Dedifferentiated amniotic fluid mesenchymal stem cell (primary cell): Measurements from ENCODE around the gene SLC6A17.
A peak's percentile ranks its signal among the peaks of the same experiment; 100 is the strongest.

Experiments used
- DNase-seq: peaks from one replicate; pipeline ENCODE4 v3.0.0-alpha.2; 2016; ENCODE audit errors: extremely low spot score

SLC6A17 gene

DNA sequence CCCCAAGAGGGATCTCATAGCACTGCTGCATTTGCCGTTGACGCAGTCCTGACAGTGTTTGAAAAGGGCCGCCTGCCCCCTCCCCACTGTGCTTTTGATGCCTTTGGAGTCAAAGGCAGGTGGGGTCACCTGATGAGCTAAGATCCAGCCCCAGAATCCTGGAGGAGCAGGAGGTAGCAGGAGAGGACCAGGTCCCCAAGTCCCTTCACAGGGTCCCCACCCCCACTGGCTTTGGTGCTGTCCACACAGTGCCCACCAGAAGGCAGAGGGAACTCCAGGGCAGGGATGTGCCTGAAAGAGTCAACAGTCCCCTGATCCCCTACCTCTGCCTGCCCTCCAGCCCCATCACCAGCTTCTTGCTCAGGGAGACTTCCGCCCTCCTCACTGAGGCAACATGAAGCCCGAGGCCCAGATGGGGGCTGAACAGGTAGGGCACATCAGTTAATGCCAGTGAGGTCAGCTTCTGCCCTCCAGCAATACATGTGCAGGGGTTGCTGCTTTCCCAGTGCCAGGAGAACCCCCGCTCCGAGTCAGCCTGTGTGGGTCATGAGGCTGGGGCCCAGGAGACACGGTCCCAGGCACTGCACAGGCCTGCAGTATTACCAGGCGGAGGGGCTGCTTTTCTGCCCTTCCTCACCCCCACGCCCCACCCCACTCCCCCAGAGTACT lies 51.0 kb downstream of the SLC6A17 start:
- no peak for DNase-seq

DNA sequence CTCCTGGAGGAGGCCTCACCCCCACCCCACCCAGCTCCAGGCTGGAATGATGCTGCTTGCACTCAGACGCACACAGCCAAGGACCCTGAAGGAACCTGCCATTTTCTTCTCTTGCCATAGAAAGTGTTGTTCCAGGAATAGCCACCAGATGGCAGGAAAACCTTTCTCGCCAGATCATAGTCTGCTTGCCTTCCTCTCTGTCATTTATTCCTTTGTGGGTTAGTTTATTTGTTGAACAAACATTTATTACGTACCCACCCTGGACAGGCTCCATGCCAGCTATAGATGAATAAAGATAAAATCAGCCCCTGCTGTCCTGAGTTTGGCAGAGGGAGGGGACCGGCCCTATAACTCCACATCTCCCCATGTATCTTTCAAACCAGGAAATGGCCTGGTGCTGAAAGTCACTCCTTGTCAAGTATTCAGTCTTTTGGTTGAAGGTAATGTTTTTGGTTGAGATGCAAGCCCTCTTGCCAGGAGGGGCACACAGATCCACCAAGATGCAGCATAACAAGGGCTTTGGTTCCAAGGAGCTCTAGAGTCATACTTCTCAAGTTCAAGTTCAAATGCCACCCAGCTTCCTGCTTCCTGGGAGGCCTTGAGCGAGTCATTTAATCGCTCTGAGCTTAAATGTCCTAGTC lies 52.8 kb downstream of the SLC6A17 start:
- peak; percentile 75 for DNase-seq

DNA sequence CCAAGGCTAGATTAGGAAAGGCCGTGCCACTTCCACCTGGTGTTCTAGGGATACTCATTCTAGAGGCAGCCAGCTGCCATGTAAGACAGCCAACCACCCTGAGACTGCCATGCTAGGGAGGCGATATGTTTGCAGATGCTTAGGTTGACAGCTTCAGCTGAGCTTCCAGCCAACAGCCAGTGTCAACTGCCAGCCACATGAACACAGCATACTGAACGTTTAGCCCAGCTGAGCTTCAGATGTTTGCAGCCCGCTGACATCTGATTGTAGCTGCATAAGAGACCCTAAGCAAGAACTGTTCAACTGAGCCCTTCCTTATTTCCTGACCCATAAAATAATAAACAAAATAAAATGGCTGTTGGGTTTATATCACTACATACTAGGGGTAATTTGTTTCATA lies 54.9 kb downstream of the SLC6A17 start:
- DNase-seq: no peak

DNA sequence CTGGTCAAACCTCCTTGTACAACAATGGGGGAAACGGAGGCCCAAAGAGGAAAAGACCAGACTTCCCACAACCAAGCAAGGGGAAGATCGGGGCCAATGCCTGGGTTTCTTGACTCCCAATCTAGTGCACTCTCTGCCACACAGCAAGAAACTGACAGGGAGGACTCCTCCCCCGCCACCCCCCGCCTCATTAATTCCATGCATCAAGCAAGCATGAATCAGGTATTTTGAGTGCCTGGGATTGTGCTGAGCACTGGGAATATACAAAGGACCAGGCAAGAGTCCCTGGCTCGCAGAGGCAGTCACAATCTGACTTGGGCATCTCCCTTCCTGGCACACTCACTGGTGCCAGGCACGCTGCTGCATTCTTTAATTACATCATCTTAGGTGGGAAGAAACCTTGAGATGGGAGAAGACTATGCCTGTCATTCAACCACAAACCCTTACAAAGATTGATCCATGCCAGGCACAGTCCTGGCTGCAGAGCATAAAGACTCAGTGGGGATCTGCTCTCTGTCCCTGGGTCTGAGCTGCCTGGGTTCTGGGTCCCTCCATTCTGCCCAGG lies 55.4 kb downstream of the SLC6A17 start:
- no peak for DNase-seq

DNA sequence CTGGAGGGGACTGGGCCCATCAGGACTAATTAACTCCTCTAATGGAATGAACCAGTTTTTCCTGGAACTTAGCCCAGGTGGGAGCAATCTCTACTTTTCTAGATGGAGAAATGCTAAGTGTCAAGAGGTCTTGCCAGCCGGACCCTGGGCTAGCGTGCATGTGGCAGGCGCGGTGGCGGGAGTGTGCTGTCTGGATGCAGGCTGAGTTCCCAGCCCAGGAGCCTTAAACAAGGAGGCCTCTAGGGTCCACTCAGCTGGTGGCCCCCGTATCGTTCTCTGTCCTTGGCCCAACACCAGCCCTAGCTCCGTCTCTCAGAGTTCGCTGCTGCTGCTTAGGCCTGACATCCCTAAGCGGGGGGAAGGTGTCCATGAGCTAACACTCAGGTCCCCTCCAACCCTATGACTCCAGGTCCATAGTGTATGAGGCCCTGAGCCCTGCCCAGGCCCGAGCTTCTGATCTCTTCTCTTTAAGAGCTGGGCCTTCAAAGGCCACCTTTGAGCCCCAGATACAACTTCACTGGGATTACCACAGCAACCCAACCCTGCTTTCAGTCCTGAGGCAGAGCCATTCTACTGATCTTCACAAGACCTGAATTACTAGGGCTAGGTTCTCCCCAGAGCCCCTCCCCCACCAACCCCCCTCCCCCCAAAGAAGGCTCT lies 56.1 kb downstream of the SLC6A17 start:
- DNase-seq: no peak

DNA sequence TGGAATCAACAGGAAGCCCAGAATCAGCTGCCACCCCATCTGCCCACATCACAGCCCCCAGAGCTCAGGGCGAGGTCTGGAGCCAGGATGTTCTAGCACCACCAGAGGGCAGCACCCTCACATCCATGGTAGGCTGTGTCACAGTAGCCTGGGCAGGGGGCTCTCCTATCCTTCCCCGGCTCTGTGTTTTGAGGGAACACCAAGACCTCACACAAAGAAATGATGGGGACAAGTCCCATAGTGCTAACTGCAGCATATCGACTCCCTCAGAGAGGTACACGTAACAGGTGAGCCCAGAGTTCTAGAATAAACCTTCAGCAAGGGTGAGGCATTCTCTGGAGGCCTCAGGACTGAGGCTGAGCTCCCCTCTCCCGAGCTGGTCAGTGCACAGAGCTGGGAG lies 57.5 kb downstream of the SLC6A17 start:
- peak; percentile 52 for DNase-seq

DNA sequence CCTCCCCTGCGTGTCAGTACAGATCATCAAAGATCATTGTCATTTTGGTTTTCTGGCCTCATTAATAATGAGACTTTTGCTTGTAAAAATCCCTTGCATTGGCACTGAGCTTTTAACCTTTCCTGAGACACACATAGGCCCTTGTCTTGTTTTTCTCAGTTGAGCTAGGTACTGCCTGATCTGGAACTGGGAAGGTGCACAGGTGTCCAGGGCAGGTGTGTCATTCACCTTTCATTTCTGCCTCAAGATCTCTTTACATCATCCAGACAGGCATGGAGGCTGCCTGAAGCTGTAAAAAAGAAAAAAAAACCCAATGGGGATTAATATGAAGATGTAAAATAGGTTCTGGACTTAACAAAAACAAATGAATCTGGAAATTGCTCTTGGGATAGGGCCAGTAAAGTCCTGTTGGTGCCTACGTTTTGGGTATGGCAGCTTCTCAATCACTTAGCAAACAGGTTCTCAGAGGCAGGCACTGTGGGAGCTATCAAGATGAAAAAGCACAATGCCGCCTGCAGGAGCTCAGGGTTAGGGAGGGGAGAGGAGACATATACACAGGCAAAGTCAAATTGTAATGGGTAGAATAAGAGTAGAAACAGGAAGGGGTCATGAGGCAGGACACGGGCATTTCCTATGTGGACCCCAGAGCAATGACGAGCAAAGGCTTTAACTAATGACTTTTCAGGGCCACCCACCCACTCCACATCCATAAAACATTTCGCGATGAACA lies 58.8 kb downstream of the SLC6A17 start:
- DNase-seq: no peak

DNA sequence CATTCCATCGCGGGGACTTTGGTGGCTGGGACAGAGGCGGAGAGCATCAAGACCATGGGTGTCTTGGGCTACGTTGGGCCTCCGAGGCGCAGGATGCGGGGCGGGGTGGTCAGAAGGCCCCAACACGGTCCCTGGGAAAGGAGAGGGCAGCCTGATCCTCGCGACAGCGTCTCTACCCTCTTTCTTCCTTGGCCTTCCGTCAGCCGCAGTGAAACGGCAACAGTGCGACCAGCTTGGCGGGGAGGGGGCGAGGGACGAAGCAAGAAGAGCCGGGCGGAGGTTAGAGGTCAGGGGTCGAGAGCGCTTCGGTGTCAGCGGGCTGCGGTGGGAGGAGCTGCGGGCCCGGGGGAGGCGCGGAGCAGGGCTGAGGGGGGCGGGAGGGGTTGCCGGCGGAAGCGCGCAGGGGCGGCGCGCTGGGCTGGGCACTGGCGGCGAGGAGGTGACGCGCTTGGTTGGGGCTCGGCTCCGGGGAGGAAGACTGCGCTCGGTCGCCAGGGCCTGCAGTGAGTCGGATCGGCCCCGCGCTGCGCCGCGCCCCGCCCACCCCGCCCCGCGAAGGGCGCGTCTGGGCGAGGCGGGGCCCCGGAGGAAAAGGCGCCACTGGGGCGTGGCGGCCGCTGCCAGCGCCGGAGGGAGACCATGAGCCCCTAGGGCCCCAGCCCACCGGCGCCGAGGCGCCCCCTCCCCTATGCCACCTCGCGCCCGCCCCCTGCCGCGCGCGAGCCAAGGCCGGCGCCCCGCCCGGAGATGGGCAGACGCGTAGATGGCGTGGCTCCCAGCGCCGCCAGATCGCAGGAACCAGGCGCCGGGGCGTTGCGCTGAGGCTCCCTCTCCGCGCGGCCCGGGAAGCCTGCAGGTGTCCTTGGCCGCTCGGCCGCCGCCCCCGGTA lies 59.7 kb downstream of the SLC6A17 start, which contains the start of gene KCNC4:
Gene KCNC4 (plus strand): TSS at position 600 of the 889 bp plus-strand sequence. CDS start 1,186 bp downstream, outside the sequence.
- DNase-seq: peak; percentile 38

DNA sequence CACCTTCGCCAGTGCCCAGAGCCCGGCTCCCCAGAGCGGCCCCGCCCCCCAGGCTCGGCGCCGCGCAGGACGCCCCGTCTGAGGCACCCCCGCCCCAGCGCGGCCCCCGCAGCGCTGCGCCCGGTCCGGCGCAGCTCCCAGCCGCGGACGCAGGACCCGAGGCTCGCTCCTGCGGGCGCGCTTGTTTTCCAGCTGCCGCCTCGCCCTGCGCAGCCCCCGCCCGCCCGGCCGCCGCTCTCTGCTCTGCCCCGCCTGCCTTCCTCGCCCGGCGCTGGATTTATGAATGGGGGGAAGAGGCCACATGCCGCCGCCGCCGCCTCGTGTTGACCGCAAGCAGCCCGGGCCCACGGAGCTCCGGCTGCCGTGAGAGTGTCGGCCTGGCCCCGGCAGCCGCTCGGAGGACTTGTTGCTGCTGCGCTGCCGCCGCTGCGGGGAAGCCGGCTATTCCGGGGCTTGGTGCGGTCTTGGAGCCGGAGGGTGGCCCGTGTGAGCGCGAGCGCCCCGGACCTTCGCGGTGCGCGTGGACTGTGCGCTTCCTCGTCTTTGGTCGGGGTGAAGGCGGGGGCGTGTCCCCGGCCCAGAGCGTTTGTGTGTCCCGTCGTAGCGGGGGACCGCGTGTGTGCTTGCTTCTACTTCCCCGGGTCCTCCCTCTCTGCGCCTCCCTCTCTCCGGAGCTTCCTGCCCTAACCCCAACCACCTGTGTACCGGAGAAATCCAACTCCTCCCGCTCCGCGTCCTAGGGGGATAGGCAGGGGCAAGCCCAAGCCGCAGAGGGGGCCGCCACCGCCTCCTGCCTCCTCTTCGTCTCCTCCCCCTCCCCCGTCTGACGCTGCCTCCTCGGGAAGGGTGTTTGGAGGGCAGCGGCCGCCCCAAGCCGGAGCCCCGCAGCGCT lies 60.6 kb downstream of the SLC6A17 start:
- DNase-seq: peak; percentile 14

DNA sequence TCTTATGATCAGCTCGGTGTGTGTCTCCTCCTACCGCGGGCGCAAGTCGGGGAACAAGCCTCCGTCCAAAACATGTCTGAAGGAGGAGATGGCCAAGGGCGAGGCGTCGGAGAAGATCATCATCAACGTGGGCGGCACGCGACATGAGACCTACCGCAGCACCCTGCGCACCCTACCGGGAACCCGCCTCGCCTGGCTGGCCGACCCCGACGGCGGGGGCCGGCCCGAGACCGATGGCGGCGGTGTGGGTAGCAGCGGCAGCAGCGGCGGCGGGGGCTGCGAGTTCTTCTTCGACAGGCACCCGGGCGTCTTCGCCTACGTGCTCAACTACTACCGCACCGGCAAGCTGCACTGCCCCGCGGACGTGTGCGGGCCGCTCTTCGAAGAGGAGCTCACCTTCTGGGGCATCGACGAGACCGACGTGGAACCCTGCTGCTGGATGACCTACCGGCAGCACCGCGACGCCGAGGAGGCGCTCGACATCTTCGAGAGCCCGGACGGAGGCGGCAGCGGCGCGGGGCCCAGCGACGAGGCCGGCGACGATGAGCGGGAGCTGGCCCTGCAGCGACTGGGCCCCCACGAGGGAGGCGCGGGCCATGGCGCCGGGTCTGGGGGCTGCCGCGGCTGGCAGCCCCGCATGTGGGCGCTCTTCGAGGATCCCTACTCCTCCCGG lies 61.3 kb downstream of the SLC6A17 start:
- no peak for DNase-seq

DNA sequence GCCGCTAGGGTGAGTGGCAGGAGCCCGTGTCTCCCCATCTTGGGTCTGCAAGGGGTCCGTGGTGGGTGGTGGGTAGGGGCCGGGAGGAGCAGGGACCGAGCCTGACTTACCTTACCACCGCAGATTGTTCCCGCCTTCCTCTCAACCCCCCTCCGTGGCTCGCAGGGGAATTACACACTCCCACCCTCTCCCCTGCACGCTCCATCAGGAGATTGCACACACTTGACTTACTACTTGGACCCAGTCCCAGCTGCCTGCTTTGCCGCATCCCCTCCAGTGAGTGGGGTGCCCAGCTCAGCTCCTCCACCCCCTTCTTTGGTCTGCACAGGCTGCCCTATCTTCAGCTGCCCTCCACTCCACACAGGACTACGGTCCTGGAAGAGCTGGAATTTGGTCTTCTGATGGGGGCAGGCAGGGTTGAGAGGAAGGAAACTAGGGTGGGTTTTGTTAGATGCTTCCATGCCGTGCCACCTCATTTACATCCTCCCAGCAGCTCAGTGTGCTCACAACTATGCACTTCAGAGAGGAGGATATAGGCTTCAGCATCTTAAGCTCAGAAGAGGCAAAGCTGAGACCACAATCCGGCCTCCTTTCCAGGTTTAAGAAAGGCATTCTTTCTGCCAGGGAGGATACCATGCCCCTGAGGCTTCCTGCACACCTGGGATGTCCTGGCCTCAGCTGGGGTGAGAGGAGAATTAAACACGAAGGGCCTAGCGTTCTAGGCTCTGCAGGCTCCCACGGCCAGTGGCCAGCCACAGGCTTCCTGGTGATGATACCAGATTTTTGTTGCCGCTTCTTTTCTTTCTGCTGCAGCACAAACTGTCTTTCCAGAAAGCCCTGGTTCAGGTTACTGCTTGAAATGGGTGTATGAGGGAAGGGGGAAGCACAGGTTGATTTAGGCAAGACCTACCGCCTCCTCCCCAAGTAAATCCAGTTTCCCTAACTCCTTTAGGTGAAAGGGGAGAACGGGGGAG lies 62.2 kb downstream of the SLC6A17 start:
- no peak for DNase-seq

DNA sequence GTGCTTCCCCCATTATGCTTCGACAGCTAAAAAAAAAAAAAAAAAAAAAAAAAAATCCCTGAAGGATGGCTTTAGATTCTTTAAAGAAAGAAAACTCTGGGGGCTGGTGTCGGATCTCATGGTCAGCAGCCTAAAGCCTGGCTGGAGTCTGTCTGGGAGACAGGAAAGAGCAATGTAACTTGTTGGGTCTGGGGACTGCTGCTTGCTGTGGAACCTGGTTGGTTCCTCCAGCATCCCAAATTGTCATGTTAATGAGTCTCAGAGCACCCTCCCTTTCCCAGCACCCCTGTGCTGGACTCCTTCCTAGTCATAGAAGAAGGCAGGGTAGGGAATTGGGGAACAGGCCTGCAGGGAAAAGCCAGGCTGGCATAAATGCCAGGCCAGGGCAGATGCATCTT lies 62.8 kb downstream of the SLC6A17 start:
- DNase-seq: no peak

DNA sequence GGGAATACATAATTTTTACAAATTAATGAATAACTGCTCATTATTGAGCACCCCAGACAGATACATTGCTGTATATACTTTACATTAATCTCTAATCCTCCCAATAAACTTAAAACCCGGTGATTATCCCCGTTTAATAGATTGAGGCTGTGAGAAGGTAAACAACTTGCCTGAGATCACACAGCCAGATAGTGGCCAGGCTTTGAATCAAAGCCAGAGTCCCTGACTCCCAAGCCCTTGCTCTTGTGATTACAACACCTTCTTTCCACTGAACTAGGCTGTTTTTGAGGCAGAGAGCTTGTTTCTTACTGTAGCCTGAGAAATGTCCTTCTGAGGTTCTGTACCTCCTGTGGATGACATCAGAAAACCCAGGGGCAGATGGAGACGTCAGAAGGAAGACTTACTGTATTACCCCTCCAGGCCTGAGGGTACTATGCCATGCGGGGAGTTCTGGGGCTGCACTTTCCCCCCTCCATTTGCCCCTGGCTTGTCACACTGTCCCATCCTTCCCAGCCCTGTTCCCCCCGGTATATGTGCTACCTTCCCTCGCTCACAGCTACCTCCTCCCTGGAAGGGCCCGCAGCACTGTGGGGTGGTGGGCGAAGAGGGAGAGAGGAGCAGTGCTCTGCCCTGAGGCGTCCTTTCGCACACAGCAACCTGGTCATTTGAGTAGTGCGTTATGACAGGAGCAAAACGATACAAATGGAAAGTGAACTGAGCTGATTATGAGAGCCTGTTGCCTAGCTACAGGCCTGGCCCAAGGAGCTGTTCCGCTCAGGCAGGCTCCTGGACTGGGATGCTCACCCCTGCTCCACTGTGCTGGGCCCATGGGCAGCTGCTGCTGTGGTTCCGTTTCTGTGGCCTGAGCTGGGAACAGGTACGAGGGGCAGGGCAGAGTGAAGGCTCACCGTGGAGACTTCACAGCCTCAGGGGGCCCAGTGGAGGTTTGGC lies 64.4 kb downstream of the SLC6A17 start:
- no peak for DNase-seq

DNA sequence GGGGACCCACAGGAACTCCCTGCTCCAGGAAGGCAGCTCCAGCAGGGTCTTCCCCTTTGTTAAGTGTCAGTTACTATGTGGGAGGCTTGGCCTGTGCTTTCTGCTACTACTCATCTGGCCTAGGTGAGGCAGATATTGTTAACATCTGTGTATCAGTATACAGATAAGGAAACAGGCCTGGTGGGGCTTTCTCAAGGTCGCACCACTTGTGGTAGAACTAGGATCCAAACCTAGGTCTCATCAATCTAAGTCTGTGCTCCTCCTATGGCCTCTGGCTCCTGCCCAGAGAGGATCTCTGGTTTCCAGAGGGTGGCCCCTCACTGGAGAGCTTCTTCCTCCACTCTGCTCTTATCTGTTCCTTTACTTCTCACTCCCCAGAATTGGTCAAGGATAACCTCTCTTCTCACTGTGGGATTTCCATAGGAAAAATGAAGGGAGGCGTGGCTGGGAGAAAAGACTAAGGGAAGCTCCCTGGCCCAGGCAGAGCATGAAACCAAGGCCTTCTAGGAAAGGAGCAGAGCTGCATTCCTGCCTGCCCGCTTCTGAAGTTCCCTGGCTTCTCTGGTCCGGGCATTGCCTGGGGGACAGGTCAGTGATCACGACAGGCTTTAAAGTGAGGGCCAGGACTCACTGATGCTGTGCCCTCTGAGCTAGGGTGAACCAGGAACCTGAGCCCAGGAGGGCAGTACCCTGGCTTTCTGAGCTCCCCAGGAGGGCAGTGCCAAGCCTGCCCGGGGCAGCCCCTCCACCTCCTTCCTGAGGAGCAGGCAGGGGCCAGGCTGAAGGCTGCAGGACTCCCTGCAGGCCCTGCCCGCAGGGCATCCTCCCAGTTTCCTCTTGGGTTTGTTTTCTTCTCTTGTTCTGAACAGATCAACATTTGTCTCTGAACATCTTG lies 65.6 kb downstream of the SLC6A17 start:
- no peak for DNase-seq

DNA sequence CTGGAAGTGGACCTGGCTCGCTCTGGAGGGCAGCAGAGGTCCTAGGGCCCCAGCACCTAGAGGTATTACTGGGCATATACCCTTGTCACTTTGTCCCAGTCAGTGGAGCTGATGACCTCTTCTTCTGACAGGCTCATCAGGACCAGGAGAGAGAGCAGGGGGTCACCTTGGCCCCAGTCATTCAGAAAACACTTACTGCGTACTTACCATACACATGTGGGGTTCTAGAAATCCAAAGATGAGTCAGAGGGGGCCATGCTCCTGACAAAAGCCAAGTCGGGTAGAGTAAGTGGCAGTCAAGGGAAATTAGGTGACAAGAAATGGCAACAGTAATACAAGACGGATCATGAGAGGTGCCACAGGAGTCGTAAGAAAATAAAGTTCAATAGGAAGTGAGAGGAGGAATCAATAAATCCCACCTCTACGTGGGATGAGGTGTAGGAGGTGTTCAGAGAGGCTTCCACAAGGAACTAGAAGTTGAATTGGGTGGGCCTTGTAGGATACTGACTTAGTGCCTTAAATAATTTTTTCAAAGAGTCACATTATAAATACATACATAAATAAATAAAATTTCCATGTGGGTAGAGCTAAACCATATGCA lies 66.7 kb downstream of the SLC6A17 start:
- DNase-seq: no peak

DNA sequence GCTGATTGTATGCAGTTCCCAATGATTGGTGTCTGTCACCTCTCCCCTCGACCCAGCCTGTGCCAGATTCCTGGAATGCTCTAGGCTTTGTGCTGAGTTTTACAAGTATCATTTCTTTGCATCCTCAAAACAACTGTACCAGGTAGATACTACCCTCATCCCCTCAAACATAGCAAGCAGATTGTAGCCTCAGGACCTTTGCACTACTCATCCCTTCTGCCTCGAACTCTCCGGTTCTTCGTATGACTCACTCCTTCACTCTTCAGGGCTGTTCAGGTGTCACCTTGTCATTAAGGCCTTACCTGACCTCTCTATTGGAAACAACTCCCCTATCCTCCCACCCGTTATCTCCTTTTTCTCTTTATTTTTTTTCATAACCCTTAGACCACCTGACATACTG lies 67.8 kb downstream of the SLC6A17 start:
- no peak for DNase-seq
